Activated B cell treated with CpG ODN at 0.5 μM for 24 hours (primary cell): ENCODE measurements around the gene CTBP2. TPM values are rescaled to one million over a fixed set of nuclear protein-coding genes. Genes with fewer than 3 reads are reported as not detected.
"Not testable (repeated sequence)": the region's sequence is repeated elsewhere in the genome, so short reads cannot be mapped to it uniquely, and the experiment has no call there.

Experiments
- ATAC-seq: fragments of 200-7000 bp; cut with Tn5 transposase; one replicate; pipeline ENCODE4 v1.10.0; 2021; ENCODE audit warnings: low read depth, mild to moderate bottlenecking, moderate library complexity
- CTCF ChIA-PET: fragments of 350-600 bp; sonication (Branson Sonifier 250); formaldehyde crosslinking; loops from one replicate; lab custom pipeline; 2021; ENCODE audit warnings: antibody characterized with exemption; lab: Charles Lee
- POLR2A ChIA-PET: fragments of 350-600 bp; sonication (Branson Sonifier 250); formaldehyde crosslinking; loops from one replicate; lab custom pipeline; 2021; ENCODE audit warnings: antibody characterized with exemption; lab: Charles Lee
- DNase-seq: peaks from one replicate; pipeline ENCODE4 v3.0.0; 2022
- H3K27ac Mint-ChIP-seq: one replicate; pipeline ENCODE4 v1.8.0; 2020; ENCODE audit warnings: mixed read lengths
- H3K27me3 Mint-ChIP-seq: one replicate; pipeline ENCODE4 v1.8.0; 2021; ENCODE audit warnings: mixed read lengths
- H3K36me3 Mint-ChIP-seq: one replicate; pipeline ENCODE4 v1.8.0; 2021; ENCODE audit warnings: low read depth, mixed read lengths
- H3K4me1 Mint-ChIP-seq: one replicate; pipeline ENCODE4 v1.8.0; 2021; ENCODE audit warnings: mixed read lengths
- H3K4me3 Mint-ChIP-seq: one replicate; pipeline ENCODE4 v1.8.0; 2020; ENCODE audit warnings: mild to moderate bottlenecking, mixed read lengths
- H3K9me3 Mint-ChIP-seq: one replicate; pipeline ENCODE4 v1.8.0; 2020; ENCODE audit warnings: mixed read lengths
- intact Hi-C: fragments of 100-400 bp; cut with micrococcal nuclease; formaldehyde crosslinking; loops from one replicate; pipeline ENCODE4 v1.15.1; 2024
- total RNA-seq: library from RNA; stranded (reverse); gene quantifications from 2 replicates; pipeline ENCODE4 v1.2.3, GENCODE V29; 2022
- TF ChIP-seq, protein P1 (sequence below): fragments of 200-600 bp; IDR thresholded peaks from one replicate; pipeline ENCODE4 v1.8.0; 2022; ENCODE audit warnings: antibody characterized with exemption, mild to moderate bottlenecking

Gene CTBP2
- total RNA-seq, 1 donor from 2014 or later = 0.42 TPM

DNA sequence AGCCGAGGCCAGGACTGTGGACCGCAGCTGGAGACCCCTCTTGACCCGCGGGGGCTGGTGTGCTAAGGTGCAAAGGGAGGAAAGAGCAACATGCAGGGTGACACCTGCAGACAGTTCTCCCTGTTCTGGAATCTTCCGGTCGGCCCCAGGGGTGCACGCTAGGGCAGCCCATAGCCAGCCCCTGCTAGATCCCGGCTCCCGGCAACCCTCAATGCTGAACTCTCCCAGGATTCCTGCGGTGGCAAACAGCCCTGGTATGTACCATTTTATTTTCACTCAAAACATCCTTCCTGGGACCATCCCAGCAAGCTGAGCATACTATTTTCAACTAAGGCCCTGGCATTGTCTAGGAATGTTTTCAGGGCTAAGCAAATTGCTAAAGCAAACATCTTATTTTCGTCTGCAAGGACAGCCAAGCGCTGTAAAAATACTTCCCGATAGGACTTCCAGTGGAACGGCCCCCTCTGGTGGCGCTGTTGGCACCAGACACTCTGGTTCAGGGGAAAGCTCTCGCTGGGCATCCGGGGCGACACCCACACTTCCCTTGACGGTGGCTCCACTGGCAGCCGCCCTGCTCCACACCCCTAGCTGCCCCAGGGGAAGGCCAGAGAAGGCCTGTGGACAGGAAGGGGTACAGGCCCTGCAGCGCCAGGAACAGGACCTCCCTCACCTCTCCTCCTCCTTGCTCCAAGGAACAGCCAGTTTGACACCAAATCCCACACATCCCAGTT lies 99.4 kb downstream of the CTBP2 start:
- H3K27me3 Mint-ChIP-seq = peaks cover 48% of the 10 kb centered on the region
- intact Hi-C loops = loop anchor here (10.0 kb wide), 1 partner anchor 526 kb away; no protein-coding TSS in a partner anchor
- no peak overlapping the region for H3K27ac Mint-ChIP-seq
- ATAC-seq (no peak), DNase-seq (no peak)
- POLR2A ChIA-PET = no interaction called here
- H3K4me1 Mint-ChIP-seq = peaks cover 45% of the 10 kb centered on the region
- TF ChIP-seq, protein P1, sequence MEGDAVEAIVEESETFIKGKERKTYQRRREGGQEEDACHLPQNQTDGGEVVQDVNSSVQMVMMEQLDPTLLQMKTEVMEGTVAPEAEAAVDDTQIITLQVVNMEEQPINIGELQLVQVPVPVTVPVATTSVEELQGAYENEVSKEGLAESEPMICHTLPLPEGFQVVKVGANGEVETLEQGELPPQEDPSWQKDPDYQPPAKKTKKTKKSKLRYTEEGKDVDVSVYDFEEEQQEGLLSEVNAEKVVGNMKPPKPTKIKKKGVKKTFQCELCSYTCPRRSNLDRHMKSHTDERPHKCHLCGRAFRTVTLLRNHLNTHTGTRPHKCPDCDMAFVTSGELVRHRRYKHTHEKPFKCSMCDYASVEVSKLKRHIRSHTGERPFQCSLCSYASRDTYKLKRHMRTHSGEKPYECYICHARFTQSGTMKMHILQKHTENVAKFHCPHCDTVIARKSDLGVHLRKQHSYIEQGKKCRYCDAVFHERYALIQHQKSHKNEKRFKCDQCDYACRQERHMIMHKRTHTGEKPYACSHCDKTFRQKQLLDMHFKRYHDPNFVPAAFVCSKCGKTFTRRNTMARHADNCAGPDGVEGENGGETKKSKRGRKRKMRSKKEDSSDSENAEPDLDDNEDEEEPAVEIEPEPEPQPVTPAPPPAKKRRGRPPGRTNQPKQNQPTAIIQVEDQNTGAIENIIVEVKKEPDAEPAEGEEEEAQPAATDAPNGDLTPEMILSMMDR = no peak
- no peaks in the 10 kb centered on the region for H3K9me3 Mint-ChIP-seq
- H3K4me3 Mint-ChIP-seq = no peak overlapping the region
- CTCF ChIA-PET = interaction anchor here (1.3 kb wide), 1 partner anchor 11 kb away, joined by 6 read pairs; no protein-coding TSS in a partner anchor
- H3K36me3 Mint-ChIP-seq = no peaks in the 10 kb centered on the region

DNA sequence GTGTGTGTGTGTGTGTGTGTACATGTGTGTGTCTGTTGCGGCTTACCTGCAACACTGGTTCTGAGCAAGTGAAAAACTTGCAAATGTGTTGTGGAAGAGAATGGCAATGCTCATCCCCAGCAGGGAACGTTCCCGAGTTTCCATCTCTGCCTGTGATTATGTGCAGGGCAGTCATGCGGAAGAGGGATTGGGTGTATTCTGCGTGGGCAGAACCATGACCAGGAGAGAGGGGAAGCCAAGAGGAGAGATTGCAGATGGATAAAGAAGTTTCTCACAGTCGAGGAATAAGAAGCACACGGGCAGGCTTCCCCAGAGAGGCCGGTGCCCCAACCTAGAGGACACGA lies 99.9 kb downstream of the CTBP2 start:
- Mint-ChIP-seq H3K4me3 (no peak overlapping the region), H3K4me1 (peaks cover 44% of the 10 kb centered on the region), H3K9me3 (no peaks in the 10 kb centered on the region), H3K36me3 (no peaks in the 10 kb centered on the region), H3K27ac (no peak overlapping the region), H3K27me3 (peaks cover 52% of the 10 kb centered on the region)
- ATAC-seq = no peak
- ChIA-PET CTCF (interaction anchor here (1.5 kb wide), 1 partner anchor 13 kb away, joined by 5 read pairs; no protein-coding TSS in a partner anchor), POLR2A (no interaction called here)
- TF ChIP-seq, protein P1 = no peak
- DNase-seq = no peak
- intact Hi-C loops = loop anchor here (10.0 kb wide), 1 partner anchor 526 kb away; no protein-coding TSS in a partner anchor

DNA sequence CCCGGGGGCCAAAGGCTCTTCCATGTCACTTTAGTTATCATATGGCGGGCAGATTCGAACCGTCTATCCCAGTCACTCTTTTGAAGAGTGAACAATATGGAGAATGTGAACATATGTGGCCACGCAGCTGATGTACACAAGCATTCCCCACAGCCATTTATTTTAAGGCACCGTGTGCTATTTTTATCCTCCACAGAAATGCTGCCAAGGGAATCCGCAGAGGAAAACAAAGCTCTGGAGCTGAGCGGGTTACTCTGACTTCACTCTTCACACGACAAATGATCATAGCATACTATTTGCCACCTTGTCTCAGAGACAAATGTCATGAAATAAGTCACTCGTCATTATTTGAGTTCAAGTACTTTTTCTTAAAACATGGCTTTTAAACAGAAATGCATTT lies 100.3 kb downstream of the CTBP2 start:
- Mint-ChIP-seq H3K27me3 (peaks cover 54% of the 10 kb centered on the region), H3K36me3 (no peaks in the 10 kb centered on the region), H3K4me1 (peaks cover 40% of the 10 kb centered on the region), H3K27ac (no peak overlapping the region), H3K9me3 (no peaks in the 10 kb centered on the region), H3K4me3 (no peak overlapping the region)
- intact Hi-C loops = loop anchor here (10.0 kb wide), 1 partner anchor 525 kb away; no protein-coding TSS in a partner anchor
- CTCF ChIA-PET = interaction anchor here (1.5 kb wide), 1 partner anchor 12 kb away, joined by 5 read pairs; no protein-coding TSS in a partner anchor
- POLR2A ChIA-PET = no interaction called here
- TF ChIP-seq, protein P1 = no peak
- ATAC-seq (no peak), DNase-seq (no peak)

DNA sequence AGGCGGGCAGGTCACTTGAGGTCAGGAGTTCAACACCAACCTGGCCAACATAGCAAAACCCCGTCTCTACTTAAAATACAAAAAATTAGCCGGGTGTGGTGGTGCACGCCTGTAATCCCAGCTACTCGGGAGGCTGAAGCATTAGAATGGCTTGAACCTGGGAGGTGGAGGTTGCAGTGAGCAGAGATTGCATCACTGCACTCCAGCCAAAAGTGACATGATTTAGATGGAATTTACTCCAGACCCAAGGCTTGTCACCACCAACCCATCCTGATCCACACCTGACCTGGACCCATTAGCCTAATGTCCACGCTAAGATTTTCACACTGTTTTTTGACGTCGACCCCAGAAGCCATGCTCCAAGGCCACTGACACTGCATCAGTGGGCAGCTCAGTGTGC lies 101.0 kb downstream of the CTBP2 start:
- peaks cover 61% of the 10 kb centered on the region for H3K27me3 Mint-ChIP-seq
- POLR2A ChIA-PET, H3K4me3 Mint-ChIP-seq, intact Hi-C loops, H3K27ac Mint-ChIP-seq, H3K36me3 Mint-ChIP-seq, ATAC-seq, DNase-seq, H3K9me3 Mint-ChIP-seq: not testable (repeated sequence)
- H3K4me1 Mint-ChIP-seq = peaks cover 33% of the 10 kb centered on the region
- CTCF ChIA-PET = interaction anchor here (1.5 kb wide), 1 partner anchor 12 kb away, joined by 5 read pairs; no protein-coding TSS in a partner anchor

DNA sequence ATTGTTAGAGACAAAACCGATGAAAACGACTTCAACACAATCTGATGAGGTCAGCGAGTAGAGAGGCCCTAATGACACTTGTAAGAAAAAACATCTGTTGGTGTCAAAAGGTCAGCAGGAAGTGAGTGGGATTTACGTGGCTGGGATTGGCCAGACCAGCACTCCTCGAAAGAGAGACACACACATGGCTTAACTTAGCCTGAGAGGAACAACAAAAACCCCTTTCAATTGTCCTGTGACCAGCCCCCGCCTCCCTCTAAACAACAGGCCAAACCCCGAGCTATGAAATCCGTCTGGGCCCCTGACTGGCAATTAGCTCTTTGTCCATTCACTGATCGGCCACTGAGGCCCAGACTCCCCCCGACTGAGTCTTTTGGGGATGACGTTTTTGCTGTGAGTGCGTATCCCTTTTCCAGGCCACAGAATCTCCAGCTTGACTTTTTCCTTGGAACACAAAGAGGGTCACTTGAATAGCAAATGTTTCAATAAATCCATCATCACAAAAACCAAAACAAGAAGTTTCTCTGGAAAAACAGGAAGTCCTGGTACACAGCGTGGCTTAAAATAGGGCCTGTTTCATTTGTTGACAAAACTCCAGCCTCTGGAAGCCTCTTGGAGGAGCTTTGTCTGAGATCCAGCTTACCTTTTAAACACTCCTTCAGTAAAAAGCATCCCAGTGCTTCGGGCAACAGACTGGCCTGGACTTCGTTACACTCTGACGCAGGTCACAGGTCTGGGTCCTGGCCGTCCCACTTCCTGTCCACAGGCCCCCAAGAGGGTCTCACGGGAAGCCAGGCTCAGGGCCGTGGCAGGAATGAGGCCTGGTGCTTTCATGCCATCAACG lies 103.0 kb downstream of the CTBP2 start:
- Mint-ChIP-seq H3K27ac (no peak overlapping the region), H3K4me3 (no peak overlapping the region), H3K36me3 (no peaks in the 10 kb centered on the region), H3K9me3 (no peaks in the 10 kb centered on the region), H3K27me3 (peaks cover 70% of the 10 kb centered on the region), H3K4me1 (peaks cover 17% of the 10 kb centered on the region)
- TF ChIP-seq, protein P1 = no peak
- CTCF ChIA-PET = no interaction called here
- POLR2A ChIA-PET = no interaction called here
- DNase-seq = no peak
- no peak for ATAC-seq
- intact Hi-C loops = no loop called here
